Left ventricle myocardium inferior (tissue), 1 donor: ENCODE results near the gene PLD5. TPM values are rescaled to one million over a fixed set of nuclear protein-coding genes. Genes with fewer than 3 reads are reported as not detected.
"Not testable (repeated sequence)": the region's sequence is repeated elsewhere in the genome, so short reads cannot be mapped to it uniquely, and the experiment has no call there.

Experiments used
- DNase-seq: peaks from one replicate; pipeline ENCODE4 v3.0.0-alpha.2; 2020
- H3K27ac ChIP-seq: fragments of 200-600 bp; replicated peaks from 2 replicates; pipeline ENCODE4 v1.8.0; 2021
- H3K27me3 ChIP-seq: fragments of 200-600 bp; 2 replicates; pipeline ENCODE4 v1.8.0; 2021; ENCODE audit warnings: low read depth
- H3K36me3 ChIP-seq: fragments of 200-600 bp; 2 replicates; pipeline ENCODE4 v1.8.0; 2021
- H3K4me1 ChIP-seq: fragments of 200-600 bp; 2 replicates; pipeline ENCODE4 v1.8.0; 2021
- H3K4me3 ChIP-seq: fragments of 200-600 bp; 2 replicates; pipeline ENCODE4 v1.8.0; 2021; ENCODE audit warnings: mild to moderate bottlenecking, moderate library complexity
- H3K9me3 ChIP-seq: fragments of 200-600 bp; replicated peaks from 2 replicates; pipeline ENCODE4 v1.8.0; 2021
- CTCF ChIP-seq: fragments of 200-600 bp; IDR thresholded peaks from 2 replicates; pipeline ENCODE4 v1.8.0; 2021; ENCODE audit warnings: antibody characterized with exemption, mild to moderate bottlenecking, borderline replicate concordance
- intact Hi-C: fragments of 100-400 bp; cut with micrococcal nuclease; formaldehyde crosslinking; loops from one replicate; pipeline ENCODE4 v1.11.0; 2022
- total RNA-seq: library from RNA; stranded (reverse); fragmentation: NEBNext Ultra II Directional; extraction: Animal tissue kit (Norgen Biotek cat#: 25700); gene quantifications from one replicate; pipeline ENCODE4 v1.2.1, GENCODE V29; 2021
- donor health status: DM: no; HTN: yes; CAD: no; lungs with severe emphysema.

PLD5 gene
- total RNA-seq, 1 donor from 2014 or later: 0.11 TPM

GRCh38 chr1:242276769-242277168, 247.7 kb downstream of the PLD5 start:
- H3K27ac ChIP-seq, H3K36me3 ChIP-seq, H3K4me1 ChIP-seq, H3K4me3 ChIP-seq, intact Hi-C loops, H3K27me3 ChIP-seq, H3K9me3 ChIP-seq, DNase-seq: not testable (repeated sequence)

- H3K4me1 ChIP-seq, DNase-seq, H3K9me3 ChIP-seq, H3K4me3 ChIP-seq, H3K27me3 ChIP-seq, H3K27ac ChIP-seq, intact Hi-C loops, H3K36me3 ChIP-seq: not testable (repeated sequence)
These were observed 257.5 kb downstream of the PLD5 start for GRCh38 chr1:242267004-242267403.

DNA sequence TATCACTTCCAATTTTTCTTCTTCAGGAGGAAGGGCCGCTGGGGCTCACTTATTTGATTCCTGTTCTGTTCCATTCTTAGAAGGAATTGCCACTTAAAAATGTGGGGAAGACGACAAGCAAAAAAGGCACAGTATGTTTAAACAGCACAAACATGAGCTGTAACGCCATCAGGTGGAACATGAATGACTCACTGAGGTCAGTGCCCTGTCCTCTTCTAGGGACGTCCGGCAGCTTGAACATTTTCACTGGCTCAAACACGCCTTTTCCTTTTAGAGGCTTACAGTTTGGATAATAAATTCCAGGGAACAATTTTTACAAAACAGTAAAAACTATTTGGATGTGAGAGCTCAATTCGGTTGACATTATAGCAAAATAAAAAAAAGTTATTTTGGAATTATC, 260.1 kb downstream of the PLD5 start:
- H3K27ac ChIP-seq, intact Hi-C loops, H3K9me3 ChIP-seq, H3K4me1 ChIP-seq, H3K36me3 ChIP-seq, H3K27me3 ChIP-seq, DNase-seq, H3K4me3 ChIP-seq: not testable (repeated sequence)

- Histone ChIP-seq H3K27me3 (no peaks in the 10 kb centered on the region), H3K4me1 (peaks cover 5% of the 10 kb centered on the region), H3K27ac (no peak overlapping the region), H3K4me3 (no peak overlapping the region), H3K9me3 (no peaks in the 10 kb centered on the region), H3K36me3 (no peaks in the 10 kb centered on the region)
- intact Hi-C loops: no loop called here
- no peak for DNase-seq
- no peak for TF ChIP-seq CTCF
These were observed 279.2 kb downstream of the PLD5 start for GRCh38 chr1:242245255-242245654.

DNA sequence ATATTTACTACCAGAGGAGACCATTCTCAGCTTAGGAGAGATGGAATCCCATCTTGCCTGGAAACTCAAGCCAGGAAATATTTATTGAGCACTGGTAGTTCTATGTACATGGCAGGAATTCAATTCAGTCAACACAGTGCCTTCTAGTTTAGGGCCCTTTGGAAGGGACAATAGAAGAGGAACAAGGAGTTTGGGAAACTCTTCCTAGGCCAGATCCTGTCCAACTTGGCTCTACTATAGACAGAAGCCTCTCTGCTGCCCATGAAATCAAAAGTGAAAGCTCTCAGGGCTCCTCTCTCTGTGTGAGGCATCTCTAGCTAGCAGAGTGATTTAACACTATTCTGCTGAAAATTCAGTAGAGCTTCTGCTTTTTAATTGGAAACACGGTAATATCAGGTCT, 281.0 kb downstream of the PLD5 start:
- intact Hi-C loops: no loop called here

GRCh38 chr1:242242983-242243382, 281.5 kb downstream of the PLD5 start:
- intact Hi-C loops: no loop called here

More for the DNA sequence above, 281.0 kb downstream of the PLD5 start:
- H3K4me3 ChIP-seq: peak overlapping the region; percentile 8
- no peaks in the 10 kb centered on the region for H3K27me3 ChIP-seq
- no peak for DNase-seq
- H3K27ac ChIP-seq: peak overlapping the region; percentile 24
- TF ChIP-seq CTCF: no peak
- H3K36me3 ChIP-seq: no peaks in the 10 kb centered on the region
- no peaks in the 10 kb centered on the region for H3K9me3 ChIP-seq
- peaks cover 5% of the 10 kb centered on the region for H3K4me1 ChIP-seq

GRCh38 chr1:242241936-242242335, 282.6 kb downstream of the PLD5 start:
- H3K4me3 ChIP-seq: no peak overlapping the region
- TF ChIP-seq CTCF: no peak
- no peaks in the 10 kb centered on the region for H3K36me3 ChIP-seq
- H3K9me3 ChIP-seq: peaks cover 6% of the 10 kb centered on the region
- intact Hi-C loops: no loop called here
- H3K27ac ChIP-seq: no peak overlapping the region
- peaks cover 5% of the 10 kb centered on the region for H3K4me1 ChIP-seq
- no peak for DNase-seq
- H3K27me3 ChIP-seq: no peaks in the 10 kb centered on the region

More at GRCh38 chr1:242242983-242243382, 281.5 kb downstream of the PLD5 start:
- Histone ChIP-seq H3K9me3 (no peaks in the 10 kb centered on the region), H3K4me1 (peaks cover 5% of the 10 kb centered on the region), H3K4me3 (no peak overlapping the region), H3K27ac (peak overlapping the region; percentile 24), H3K36me3 (no peaks in the 10 kb centered on the region), H3K27me3 (no peaks in the 10 kb centered on the region)
- no peak for TF ChIP-seq CTCF
- no peak for DNase-seq
